ENCODE data around the gene GTF3C5.
"Not testable (repeated sequence)": the region's sequence is repeated elsewhere in the genome, so short reads cannot be mapped to it uniquely, and the experiment has no call there.

The GTF3C5 gene

GRCh38 chr9:132997591-132997990, 33.2 kb upstream of the GTF3C5 start:
- DNase-seq, result no peak

- DNase-seq, result not testable (repeated sequence)
These were observed 32.6 kb upstream of the GTF3C5 start for GRCh38 chr9:132998221-132998620.

- no peak for DNase-seq
These were observed 31.8 kb upstream of the GTF3C5 start for GRCh38 chr9:132998831-132999635.

GRCh38 chr9:133002147-133003070, 28.4 kb upstream of the GTF3C5 start:
- no peak for DNase-seq

- no peak for DNase-seq
These were observed 27.7 kb upstream of the GTF3C5 start for GRCh38 chr9:133003071-133003461.

GRCh38 chr9:133003671-133004090, 27.1 kb upstream of the GTF3C5 start:
- no peak for DNase-seq

- DNase-seq, result no peak
These were observed 26.5 kb upstream of the GTF3C5 start for GRCh38 chr9:133004091-133004998.

- DNase-seq, result no peak
These were observed 25.6 kb upstream of the GTF3C5 start for GRCh38 chr9:133004999-133005760.

- DNase-seq, result no peak
These were observed 24.8 kb upstream of the GTF3C5 start for GRCh38 chr9:133005957-133006356.

GRCh38 chr9:133006731-133007352, 24.0 kb upstream of the GTF3C5 start:
- no peak for DNase-seq

- DNase-seq, result no peak
These were observed 22.4 kb upstream of the GTF3C5 start for GRCh38 chr9:133008406-133008805.

GRCh38 chr9:133008824-133009223, 22.0 kb upstream of the GTF3C5 start:
- DNase-seq, result no peak

- DNase-seq, result no peak
These were observed 20.8 kb upstream of the GTF3C5 start for GRCh38 chr9:133009906-133010582.

- no peak for DNase-seq
These were observed 16.1 kb upstream of the GTF3C5 start for GRCh38 chr9:133014696-133015095.

- no peak for DNase-seq
These were observed 7.5 kb upstream of the GTF3C5 start for GRCh38 chr9:133023117-133023890.

- no peak for DNase-seq
These were observed 4.4 kb upstream of the GTF3C5 start for GRCh38 chr9:133026426-133026825.

GRCh38 chr9:133027134-133027533, 3.7 kb upstream of the GTF3C5 start:
- no peak for DNase-seq

- DNase-seq, result no peak
These were observed 2.6 kb upstream of the GTF3C5 start for GRCh38 chr9:133028221-133028620.

GRCh38 chr9:133029994-133030316, 842 bp upstream of the GTF3C5 start:
- no peak for DNase-seq

- DNase-seq, result no peak
These were observed 279 bp downstream of the GTF3C5 start for GRCh38 chr9:133031130-133031422.

GRCh38 chr9:133031496-133031911, 707 bp downstream of the GTF3C5 start:
- DNase-seq, result no peak

Measured in NCI-H1694 (cell line).